ENCODE data around the gene ACTR1B.

Gene ACTR1B

DNA sequence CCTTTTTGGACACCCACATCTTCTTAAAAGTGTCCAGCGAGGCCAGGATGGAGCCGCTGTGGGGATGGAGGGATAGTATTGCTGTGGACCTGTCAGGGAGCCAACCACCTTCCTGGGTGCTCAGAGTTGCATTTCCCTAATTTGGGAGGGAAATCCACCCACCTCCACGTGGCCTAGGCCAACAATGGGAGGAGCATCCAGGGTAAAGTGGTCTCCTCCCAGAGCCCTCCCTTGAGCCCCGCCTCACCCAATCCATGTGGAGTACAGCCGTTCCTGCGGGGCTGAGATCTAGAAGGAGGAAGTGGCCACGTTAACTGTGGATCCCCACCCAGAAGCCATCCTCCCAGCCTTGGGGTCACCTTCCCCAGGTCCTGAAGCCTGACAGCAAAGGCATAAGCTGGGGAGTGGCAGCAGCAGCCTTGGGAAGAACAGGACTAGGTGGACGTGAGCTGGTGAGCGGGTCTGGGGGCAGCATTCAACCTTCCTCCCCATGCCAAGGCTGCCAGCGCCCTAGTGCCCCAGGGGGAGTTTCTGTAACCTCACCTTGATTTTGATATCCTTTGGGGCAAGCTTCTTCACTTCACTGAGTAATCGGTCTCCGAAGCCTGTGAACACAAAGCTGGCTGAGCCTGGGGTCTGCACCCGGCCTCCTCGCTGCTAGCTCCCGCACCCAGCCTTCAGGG is 6.8 kb downstream of the ACTR1B start:
- peaks cover 7 to 70% (median 61%) of the 10 kb centered on the region in 4 experiments for H3K36me3 ChIP-seq (ENCODE audit: control insufficient read depth in 4 of 4, insufficient read depth in 4 of 4, low read length in 3 of 4)
- no peaks in the 10 kb centered on the region for H3K27me3 ChIP-seq (replicated peaks in 2 of 5; ENCODE audit: control insufficient read depth in 4 of 5, insufficient read depth in 5 of 5, low read length in 4 of 5)
- no peak overlapping the region for H3K4me3 ChIP-seq (ENCODE audit: control insufficient read depth in 1 of 7, extremely low read depth in 1 of 7, insufficient read depth in 4 of 7, low read depth in 2 of 7, low read length in 6 of 7)
- WGBS (ENCODE audit: insufficient coverage): 95% methylated on average over 12 of the region's 15 CpGs
- ChIA-PET CTCF (interaction anchor here (1.1 kb wide), 1 partner anchor 11 kb away, joined by 3 read pairs; the partner anchor contains the start of gene COX5B), POLR2A (no interaction called here)
- no peak overlapping the region for H3K27ac ChIP-seq (ENCODE audit: insufficient read depth in 1 of 2, low read depth in 1 of 2, low read length in 2 of 2, poor library complexity in 1 of 2, severe bottlenecking in 2 of 2)
- peaks cover 0 to 20% (median 7%) of the 10 kb centered on the region in 5 experiments for H3K9me3 ChIP-seq (ENCODE audit: control extremely low read depth in 1 of 5, control insufficient read depth in 4 of 5, insufficient read depth in 2 of 5, low read depth in 1 of 5, low read length in 4 of 5)
- no peak for DNase-seq
- peaks cover 0 to 18% (median 16%) of the 10 kb centered on the region in 4 experiments for H3K4me1 ChIP-seq (ENCODE audit: control extremely low read depth in 1 of 4, control insufficient read depth in 4 of 4, insufficient read depth in 4 of 4, low read length in 3 of 4)

GRCh38 chr2:97656129-97656755 is 7.6 kb downstream of the ACTR1B start:
- ChIA-PET POLR2A (no interaction called here), CTCF (no interaction called here)
- no peak for DNase-seq
- Histone ChIP-seq H3K9me3 (ENCODE audit: control extremely low read depth in 1 of 5, control insufficient read depth in 4 of 5, insufficient read depth in 2 of 5, low read depth in 1 of 5, low read length in 4 of 5) (peaks cover 0 to 20% (median 7%) of the 10 kb centered on the region in 5 experiments), H3K27ac (ENCODE audit: insufficient read depth in 1 of 2, low read depth in 1 of 2, low read length in 2 of 2, poor library complexity in 1 of 2, severe bottlenecking in 2 of 2) (no peak overlapping the region), H3K27me3 (replicated peaks in 2 of 5; ENCODE audit: control insufficient read depth in 4 of 5, insufficient read depth in 5 of 5, low read length in 4 of 5) (no peaks in the 10 kb centered on the region), H3K36me3 (ENCODE audit: control insufficient read depth in 4 of 4, insufficient read depth in 4 of 4, low read length in 3 of 4) (peaks cover 7 to 70% (median 61%) of the 10 kb centered on the region in 4 experiments), H3K4me3 (ENCODE audit: control insufficient read depth in 1 of 7, extremely low read depth in 1 of 7, insufficient read depth in 4 of 7, low read depth in 2 of 7, low read length in 6 of 7) (no peak overlapping the region), H3K4me1 (ENCODE audit: control extremely low read depth in 1 of 4, control insufficient read depth in 4 of 4, insufficient read depth in 4 of 4, low read length in 3 of 4) (peaks cover 0 to 11% (median 9%) of the 10 kb centered on the region in 4 experiments)
- 100% methylated on average over 4 of the region's 7 CpGs for WGBS (ENCODE audit: insufficient coverage)

- no peak for DNase-seq
- Histone ChIP-seq H3K4me1 (ENCODE audit: control extremely low read depth in 1 of 4, control insufficient read depth in 4 of 4, insufficient read depth in 4 of 4, low read length in 3 of 4) (no peaks in the 10 kb centered on the region), H3K9me3 (ENCODE audit: control extremely low read depth in 1 of 5, control insufficient read depth in 4 of 5, insufficient read depth in 2 of 5, low read depth in 1 of 5, low read length in 4 of 5) (peaks cover 0 to 20% (median 7%) of the 10 kb centered on the region in 5 experiments), H3K27me3 (replicated peaks in 2 of 5; ENCODE audit: control insufficient read depth in 4 of 5, insufficient read depth in 5 of 5, low read length in 4 of 5) (no peaks in the 10 kb centered on the region), H3K27ac (ENCODE audit: insufficient read depth in 1 of 2, low read depth in 1 of 2, low read length in 2 of 2, poor library complexity in 1 of 2, severe bottlenecking in 2 of 2) (no peak overlapping the region), H3K36me3 (ENCODE audit: control insufficient read depth in 4 of 4, insufficient read depth in 4 of 4, low read length in 3 of 4) (peaks cover 7 to 65% (median 57%) of the 10 kb centered on the region in 4 experiments), H3K4me3 (ENCODE audit: control insufficient read depth in 1 of 7, extremely low read depth in 1 of 7, insufficient read depth in 4 of 7, low read depth in 2 of 7, low read length in 6 of 7) (no peak overlapping the region)
- ChIA-PET CTCF (interaction anchor here (1.7 to 1.8 kb wide), 2 partner anchors 10 to 43 kb away, joined by 4 to 9 read pairs; partner anchors contain the start of gene ACTR1B), POLR2A (no interaction called here)
- WGBS (ENCODE audit: insufficient coverage): 100% methylated on average over 1 of the region's 2 CpGs
Observed at GRCh38 chr2:97654791-97655190, 9.1 kb downstream of the ACTR1B start.

GRCh38 chr2:97654309-97654708 is 9.5 kb downstream of the ACTR1B start:
- Histone ChIP-seq H3K4me3 (ENCODE audit: control insufficient read depth in 1 of 7, extremely low read depth in 1 of 7, insufficient read depth in 4 of 7, low read depth in 2 of 7, low read length in 6 of 7) (no peak overlapping the region), H3K4me1 (ENCODE audit: control extremely low read depth in 1 of 4, control insufficient read depth in 4 of 4, insufficient read depth in 4 of 4, low read length in 3 of 4) (no peaks in the 10 kb centered on the region), H3K9me3 (ENCODE audit: control extremely low read depth in 1 of 5, control insufficient read depth in 4 of 5, insufficient read depth in 2 of 5, low read depth in 1 of 5, low read length in 4 of 5) (peaks cover 0 to 20% (median 7%) of the 10 kb centered on the region in 5 experiments), H3K36me3 (ENCODE audit: control insufficient read depth in 4 of 4, insufficient read depth in 4 of 4, low read length in 3 of 4) (peaks cover 7 to 64% (median 57%) of the 10 kb centered on the region in 4 experiments), H3K27ac (ENCODE audit: insufficient read depth in 1 of 2, low read depth in 1 of 2, low read length in 2 of 2, poor library complexity in 1 of 2, severe bottlenecking in 2 of 2) (no peak overlapping the region), H3K27me3 (replicated peaks in 2 of 5; ENCODE audit: control insufficient read depth in 4 of 5, insufficient read depth in 5 of 5, low read length in 4 of 5) (no peaks in the 10 kb centered on the region)
- 96% methylated on average over 5 of the region's 5 CpGs for WGBS (ENCODE audit: insufficient coverage)
- CTCF ChIA-PET: interaction anchor here (1.1 to 1.8 kb wide), 4 partner anchors 8 to 63 kb away, joined by 4 to 9 read pairs (median 6); partner anchors contain the start of gene ACTR1B
- DNase-seq: no peak
- POLR2A ChIA-PET: no interaction called here

GRCh38 chr2:97653874-97654273 is 10.0 kb downstream of the ACTR1B start:
- no peak overlapping the region for H3K27ac ChIP-seq (ENCODE audit: insufficient read depth in 1 of 2, low read depth in 1 of 2, low read length in 2 of 2, poor library complexity in 1 of 2, severe bottlenecking in 2 of 2)
- WGBS (ENCODE audit: insufficient coverage): no CpG with 5 or more reads among the region's 1 CpG
- H3K9me3 ChIP-seq (ENCODE audit: control extremely low read depth in 1 of 5, control insufficient read depth in 4 of 5, insufficient read depth in 2 of 5, low read depth in 1 of 5, low read length in 4 of 5): peaks cover 0 to 20% (median 7%) of the 10 kb centered on the region in 5 experiments
- H3K36me3 ChIP-seq (ENCODE audit: control insufficient read depth in 4 of 4, insufficient read depth in 4 of 4, low read length in 3 of 4): peaks cover 9 to 64% (median 58%) of the 10 kb centered on the region in 4 experiments
- no peaks in the 10 kb centered on the region for H3K27me3 ChIP-seq (replicated peaks in 2 of 5; ENCODE audit: control insufficient read depth in 4 of 5, insufficient read depth in 5 of 5, low read length in 4 of 5)
- no peaks in the 10 kb centered on the region for H3K4me1 ChIP-seq (ENCODE audit: control extremely low read depth in 1 of 4, control insufficient read depth in 4 of 4, insufficient read depth in 4 of 4, low read length in 3 of 4)
- ChIA-PET CTCF (interaction anchor here (1.0 to 1.8 kb wide), 5 partner anchors 8 to 63 kb away, joined by 4 to 9 read pairs (median 5); partner anchors contain the start of gene ACTR1B), POLR2A (no interaction called here)
- DNase-seq: no peak
- no peak overlapping the region for H3K4me3 ChIP-seq (ENCODE audit: control insufficient read depth in 1 of 7, extremely low read depth in 1 of 7, insufficient read depth in 4 of 7, low read depth in 2 of 7, low read length in 6 of 7)

GRCh38 chr2:97653473-97653872 is 10.4 kb downstream of the ACTR1B start:
- Histone ChIP-seq H3K36me3 (ENCODE audit: control insufficient read depth in 4 of 4, insufficient read depth in 4 of 4, low read length in 3 of 4) (peaks cover 9 to 63% (median 57%) of the 10 kb centered on the region in 4 experiments), H3K4me1 (ENCODE audit: control extremely low read depth in 1 of 4, control insufficient read depth in 4 of 4, insufficient read depth in 4 of 4, low read length in 3 of 4) (no peaks in the 10 kb centered on the region), H3K27me3 (replicated peaks in 2 of 5; ENCODE audit: control insufficient read depth in 4 of 5, insufficient read depth in 5 of 5, low read length in 4 of 5) (no peaks in the 10 kb centered on the region), H3K27ac (ENCODE audit: insufficient read depth in 1 of 2, low read depth in 1 of 2, low read length in 2 of 2, poor library complexity in 1 of 2, severe bottlenecking in 2 of 2) (no peak overlapping the region), H3K4me3 (ENCODE audit: control insufficient read depth in 1 of 7, extremely low read depth in 1 of 7, insufficient read depth in 4 of 7, low read depth in 2 of 7, low read length in 6 of 7) (no peak overlapping the region), H3K9me3 (ENCODE audit: control extremely low read depth in 1 of 5, control insufficient read depth in 4 of 5, insufficient read depth in 2 of 5, low read depth in 1 of 5, low read length in 4 of 5) (peaks cover 0 to 20% (median 7%) of the 10 kb centered on the region in 5 experiments)
- ChIA-PET CTCF (interaction anchor here (1.0 to 1.8 kb wide), 5 partner anchors 9 to 62 kb away, joined by 4 to 9 read pairs (median 5); partner anchors contain the start of gene ACTR1B), POLR2A (no interaction called here)
- DNase-seq: no peak
- WGBS (ENCODE audit: insufficient coverage): 100% methylated on average over 2 of the region's 2 CpGs
